ENCODE results near the gene GPRIN2. TPM values are rescaled to one million over a fixed set of nuclear protein-coding genes. Genes with fewer than 3 reads are reported as not detected.
"Not testable (repeated sequence)": the region's sequence is repeated elsewhere in the genome, so short reads cannot be mapped to it uniquely, and the experiment has no call there.

The GPRIN2 gene
- not detected in 2 replicates for total RNA-seq

DNA sequence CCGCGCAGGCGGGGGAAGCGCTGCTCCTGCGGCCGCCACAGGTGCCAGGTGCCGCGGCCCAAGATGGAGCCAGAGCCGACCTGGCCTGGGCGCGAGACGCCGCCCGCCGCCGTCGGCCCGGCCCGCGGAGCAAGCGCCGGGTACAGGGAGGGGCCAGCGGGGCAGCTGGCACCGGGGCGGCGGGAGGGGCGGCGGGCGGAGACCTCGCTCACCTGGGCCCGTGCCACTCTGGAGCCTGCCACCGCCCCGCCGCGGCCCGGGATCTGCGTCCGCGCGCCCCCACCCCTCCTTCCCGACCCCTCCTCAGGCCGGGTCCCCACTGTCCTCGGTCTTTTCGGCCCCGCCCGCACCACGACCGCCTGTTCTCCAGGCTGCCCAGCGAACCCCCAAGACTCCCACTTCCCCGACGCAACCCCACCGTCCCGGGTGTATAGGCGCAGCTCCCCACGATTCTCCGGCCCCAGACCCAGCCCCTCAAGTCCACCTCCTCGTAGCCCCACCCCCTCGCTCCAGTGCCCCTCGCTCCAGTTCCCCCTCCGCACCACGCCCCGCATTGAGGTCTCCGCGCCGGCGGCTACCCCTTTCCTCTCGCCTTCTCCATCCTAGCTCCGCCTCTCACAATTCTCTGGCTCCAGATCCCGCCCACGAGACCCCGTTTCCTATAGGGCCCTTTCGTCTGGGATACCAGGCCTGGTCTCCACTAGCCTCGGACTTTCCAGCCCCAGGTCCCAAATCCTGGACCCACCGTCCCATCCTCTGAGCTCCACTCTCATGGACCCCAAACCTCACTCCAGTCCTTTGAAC lies at the start of gene GPRIN2:
TSS of gene GPRIN2 (minus strand) at position 144 of the 804 bp plus-strand sequence. CDS start 5,922 bp downstream, outside the sequence.
- intact Hi-C loops (cut with micrococcal nuclease), result no loop called here

DNA sequence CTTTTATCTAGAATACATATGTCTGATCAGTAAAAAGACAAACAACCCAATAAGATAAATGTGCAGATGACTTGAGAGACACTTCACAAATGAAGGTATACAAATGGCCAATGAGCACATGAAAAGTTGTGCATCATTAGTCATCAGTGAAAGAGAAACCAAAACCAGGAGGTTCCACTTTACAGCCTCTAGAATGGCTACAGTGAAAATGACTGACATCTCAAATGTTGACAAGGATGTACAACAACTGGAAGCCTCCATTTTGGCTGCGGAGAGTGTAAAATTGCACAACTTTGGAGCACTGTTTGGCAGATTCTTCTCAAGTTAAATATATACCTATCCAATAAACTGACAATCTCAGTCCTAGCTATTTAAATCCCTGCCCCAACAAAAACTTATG lies 44.1 kb upstream of the GPRIN2 start:
- intact Hi-C loops (cut with micrococcal nuclease), result not testable (repeated sequence)

DNA sequence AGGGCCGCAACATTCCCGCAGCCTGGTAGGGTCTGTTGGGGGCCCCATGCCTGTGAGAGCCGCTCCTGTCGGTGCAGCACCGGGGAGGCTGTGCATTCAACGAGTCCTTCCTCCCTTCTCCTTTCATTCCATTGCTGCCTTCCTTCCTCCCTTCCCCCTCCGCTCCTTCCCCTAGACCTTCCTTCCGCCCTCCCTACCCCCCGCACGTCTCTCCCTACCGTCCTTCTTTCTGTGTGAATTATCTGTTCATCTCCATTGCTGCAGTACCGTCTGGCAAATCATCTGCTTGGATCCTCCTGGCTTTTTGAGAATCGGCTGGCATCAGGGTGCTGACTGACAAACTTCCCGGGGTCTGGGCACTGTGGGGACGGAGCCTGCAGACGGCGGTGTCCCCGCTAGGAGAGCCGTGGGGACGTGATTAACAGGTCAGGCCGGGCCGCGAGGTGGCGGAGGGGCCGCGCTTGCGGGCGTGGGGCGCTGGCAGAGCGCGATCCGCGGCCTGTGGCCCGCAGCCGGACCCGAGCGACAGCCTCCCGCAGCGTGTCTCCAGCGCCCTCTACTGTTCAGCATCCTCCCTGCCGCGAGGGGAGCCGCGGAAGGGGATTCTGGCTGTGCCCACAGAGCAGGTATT lies 41.3 kb upstream of the GPRIN2 start:
- intact Hi-C loops (cut with micrococcal nuclease), result not testable (repeated sequence)

DNA sequence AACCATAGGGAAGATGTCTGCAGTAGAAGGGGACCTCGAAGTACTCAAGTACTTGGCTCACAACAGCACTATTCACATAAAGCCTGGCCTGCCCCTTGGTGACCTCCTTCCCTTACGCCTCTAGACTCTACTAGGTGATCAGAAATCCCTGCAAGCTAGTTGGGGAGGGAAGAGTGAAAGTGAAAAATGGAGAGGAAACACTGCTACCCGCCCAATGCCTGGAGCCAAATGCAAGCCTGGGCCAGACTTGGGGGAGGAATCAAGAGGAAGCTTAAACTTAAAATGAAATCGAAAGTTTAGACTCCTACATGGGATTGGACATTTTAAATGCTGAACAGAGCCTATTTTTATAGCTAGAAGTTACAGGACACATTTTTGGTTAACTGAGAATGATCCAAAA lies 40.1 kb upstream of the GPRIN2 start:
- intact Hi-C loops (cut with micrococcal nuclease), result not testable (repeated sequence)

DNA sequence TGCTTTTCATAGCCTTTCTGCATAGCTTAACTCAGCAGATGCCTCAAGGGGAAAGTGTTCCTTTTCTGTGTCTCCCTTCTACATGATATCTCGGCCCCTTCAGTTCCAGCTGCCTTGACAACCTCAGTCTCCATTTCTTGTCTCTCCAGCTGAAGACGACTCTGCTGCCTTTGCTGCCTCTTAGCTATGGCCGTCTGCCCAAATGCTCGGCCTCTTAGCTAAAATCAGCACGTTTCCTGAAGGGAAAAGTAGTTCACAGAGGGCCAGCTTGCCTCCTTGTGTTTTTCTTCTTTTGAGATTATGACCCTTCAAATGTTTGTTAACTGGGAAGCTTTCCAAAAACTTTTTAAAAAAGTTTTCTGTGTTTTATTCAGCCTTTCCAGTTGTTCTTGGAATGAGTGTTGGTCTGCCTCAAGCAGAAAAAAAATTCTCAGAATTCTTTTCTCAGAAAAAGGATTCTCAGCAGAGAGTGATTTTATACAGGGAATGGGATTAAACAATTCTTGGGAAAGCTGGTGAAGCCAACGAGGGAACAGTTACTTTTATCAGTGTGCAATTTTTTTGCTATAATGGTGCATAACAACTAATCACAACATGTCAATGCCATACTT lies 38.1 kb upstream of the GPRIN2 start:
- intact Hi-C loops (cut with micrococcal nuclease), result not testable (repeated sequence)

DNA sequence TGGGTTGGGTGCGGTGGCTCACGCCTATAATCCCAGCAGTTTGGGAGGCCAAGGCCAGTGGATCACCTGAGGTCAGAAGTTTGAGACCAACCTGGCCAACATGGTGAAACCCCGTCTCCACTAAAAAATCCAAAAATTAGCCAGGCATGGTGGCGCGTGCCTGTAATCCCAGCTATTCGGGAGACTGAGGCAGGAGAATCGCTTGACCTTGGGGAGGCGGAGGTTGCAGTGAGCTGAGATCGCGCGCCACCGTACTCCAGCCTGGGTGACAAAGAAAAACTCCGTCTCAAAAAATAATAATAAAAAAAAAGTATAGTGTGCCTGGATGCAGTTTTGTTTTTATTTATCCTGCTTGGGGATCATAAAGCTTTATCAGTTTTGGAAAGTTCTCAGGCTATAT lies 36.8 kb upstream of the GPRIN2 start:
- intact Hi-C loops (cut with micrococcal nuclease), result not testable (repeated sequence)

DNA sequence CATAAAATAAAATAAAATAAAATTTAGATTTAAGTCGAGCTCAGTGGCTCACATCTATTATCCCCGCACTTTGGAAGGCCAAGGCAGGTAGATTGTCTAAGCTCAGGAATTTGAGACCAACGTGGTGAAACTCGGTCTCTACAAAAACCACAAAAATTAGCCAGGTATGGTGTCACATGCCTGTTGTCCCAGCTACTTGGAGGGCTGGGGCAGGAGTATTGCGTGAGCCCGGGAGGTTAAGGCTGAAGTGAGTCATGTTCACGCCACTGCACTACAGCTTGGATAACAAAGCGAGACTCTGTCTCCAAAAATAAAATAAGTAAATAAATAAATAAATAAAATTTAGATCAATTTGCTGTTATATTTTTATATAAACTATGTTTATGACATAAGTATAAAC lies 34.6 kb upstream of the GPRIN2 start:
- intact Hi-C loops (cut with micrococcal nuclease), result not testable (repeated sequence)

DNA sequence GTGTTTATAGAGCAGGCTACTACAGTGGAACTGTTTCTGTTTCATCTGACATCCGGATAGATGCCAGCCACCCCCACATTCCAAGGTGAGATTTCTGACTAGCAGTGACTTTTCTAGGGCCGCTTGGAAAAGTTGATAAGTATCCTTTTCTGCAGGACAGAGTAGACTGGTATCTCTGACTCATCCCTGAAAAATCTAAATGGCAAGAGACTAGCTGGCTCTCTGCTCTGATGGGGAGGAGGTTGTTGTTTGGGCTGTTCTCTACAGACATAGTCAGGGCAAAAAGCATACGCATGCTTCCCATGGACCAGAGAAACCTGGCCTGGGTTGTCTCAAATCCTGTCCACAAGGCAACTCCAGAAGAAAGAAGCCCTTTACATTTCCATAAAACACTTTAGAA lies 33.1 kb upstream of the GPRIN2 start:
- intact Hi-C loops (cut with micrococcal nuclease), result not testable (repeated sequence)

DNA sequence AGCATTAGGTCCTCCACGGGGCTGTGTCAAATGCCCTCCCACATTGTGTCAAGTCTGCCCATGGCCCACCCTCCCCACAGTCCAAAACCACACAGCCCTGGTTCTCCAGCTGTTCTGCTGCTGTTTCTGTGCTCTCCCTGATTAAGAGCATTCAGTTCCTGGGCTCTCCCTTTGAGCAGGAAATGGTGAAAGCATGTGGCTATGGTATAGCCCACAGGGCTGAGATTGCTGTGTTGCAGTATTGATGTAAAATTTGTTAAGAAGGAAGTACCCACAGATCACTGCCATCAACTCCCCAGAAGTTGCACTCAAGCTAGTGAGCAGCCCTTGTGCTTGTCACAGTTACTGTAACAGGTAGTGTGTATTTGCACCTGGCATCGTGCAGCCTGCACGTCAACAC lies 31.8 kb upstream of the GPRIN2 start:
- intact Hi-C loops (cut with micrococcal nuclease), result not testable (repeated sequence)

DNA sequence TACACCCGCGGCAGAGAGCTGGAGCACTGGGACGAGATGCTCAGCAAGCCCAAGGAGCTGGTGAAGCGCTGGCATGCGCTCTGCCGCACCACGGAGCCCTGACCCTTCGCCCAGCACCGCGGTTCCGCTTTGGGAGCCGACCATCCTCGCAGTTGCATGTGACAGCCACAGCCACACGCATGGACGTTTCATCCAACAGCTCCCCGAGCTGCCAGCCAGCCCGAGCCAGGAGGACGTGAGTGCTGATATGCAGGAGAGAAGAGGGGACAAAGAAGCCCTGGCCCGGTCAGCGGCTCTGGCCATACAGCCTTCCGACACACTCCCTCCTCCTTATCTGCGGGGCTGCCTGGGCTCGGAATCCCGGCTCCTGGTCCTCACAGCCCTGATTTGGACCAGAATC lies 31.1 kb upstream of the GPRIN2 start:
- intact Hi-C loops (cut with micrococcal nuclease), result not testable (repeated sequence)

DNA sequence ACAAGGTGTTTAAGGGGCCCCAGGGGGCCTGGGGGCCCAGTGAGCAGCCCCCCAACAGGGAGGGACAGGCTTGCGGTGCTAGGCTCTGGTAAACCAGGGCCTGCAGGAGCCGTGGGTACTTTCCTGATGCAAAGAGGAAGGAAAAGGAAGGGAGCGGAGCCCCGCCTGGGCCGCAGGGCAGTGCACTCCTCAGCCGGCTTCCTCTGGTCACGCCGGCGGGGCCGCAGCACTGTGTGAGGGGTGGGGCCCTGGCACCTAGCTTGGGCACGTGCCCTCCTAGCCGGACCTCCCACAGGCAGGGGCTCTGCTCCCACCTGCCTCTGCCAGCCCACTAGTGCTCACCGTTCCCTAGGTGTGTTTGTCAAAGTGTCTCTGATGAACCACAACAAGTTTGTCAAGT lies 28.8 kb upstream of the GPRIN2 start:
- intact Hi-C loops (cut with micrococcal nuclease), result not testable (repeated sequence)

DNA sequence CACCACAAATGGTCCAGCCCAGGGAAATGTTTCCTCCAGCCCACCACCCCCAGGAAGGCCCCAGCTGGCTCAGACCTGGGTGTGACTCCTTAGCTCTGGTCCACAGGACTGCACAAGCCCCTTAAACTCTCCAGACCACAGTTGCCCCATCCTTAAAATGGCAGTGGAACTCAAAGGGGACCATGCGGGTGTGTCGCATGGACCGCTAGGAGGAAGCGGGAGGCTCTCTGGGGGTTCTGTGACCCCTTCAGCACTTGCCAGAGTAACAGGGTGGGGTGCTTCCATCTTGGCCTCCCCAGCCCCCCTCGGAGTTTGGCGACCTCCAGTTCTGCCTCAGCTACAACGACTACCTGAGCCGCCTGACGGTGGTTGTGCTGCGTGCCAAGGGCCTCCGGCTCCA lies 27.7 kb upstream of the GPRIN2 start:
- intact Hi-C loops (cut with micrococcal nuclease), result not testable (repeated sequence)

DNA sequence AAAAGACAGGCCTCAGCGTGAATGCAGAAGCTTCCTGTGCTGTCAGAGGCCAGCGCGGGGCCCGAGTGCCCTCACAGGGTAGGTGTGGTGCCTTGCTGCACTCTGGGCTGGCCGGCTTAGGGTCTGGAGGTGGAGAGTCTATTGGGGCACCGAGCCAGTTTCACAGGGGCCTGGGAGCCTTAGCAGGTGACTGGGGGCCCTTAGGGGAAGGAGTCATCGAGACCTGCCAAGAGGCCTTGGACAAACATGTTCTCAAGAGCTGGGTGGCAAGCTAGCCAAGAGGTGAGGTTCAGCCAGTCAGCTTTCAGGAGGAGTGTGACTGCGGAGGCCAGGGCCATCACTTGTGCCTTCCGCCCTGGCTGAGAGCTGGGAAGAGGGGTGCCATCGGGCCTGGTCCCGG lies 26.1 kb upstream of the GPRIN2 start:
- intact Hi-C loops (cut with micrococcal nuclease), result not testable (repeated sequence)

DNA sequence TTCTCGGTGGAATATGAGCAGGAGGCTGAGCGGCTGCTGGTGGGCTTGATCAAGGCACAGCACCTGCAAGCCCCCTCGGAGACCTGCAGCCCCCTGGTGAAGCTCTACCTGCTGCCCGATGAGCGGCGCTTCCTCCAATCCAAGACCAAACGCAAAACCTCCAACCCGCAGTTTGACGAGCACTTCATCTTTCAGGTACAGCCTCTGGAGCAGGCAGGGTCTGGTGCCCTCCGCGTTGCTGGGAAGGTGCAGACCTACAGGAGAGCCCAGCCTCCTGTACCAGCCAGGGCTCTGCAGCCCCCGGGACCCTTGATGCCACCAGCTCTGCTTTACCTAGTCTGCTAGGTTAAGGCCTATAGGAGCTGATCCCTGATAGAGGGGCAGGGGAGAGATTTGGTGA lies 25.5 kb upstream of the GPRIN2 start:
- intact Hi-C loops (cut with micrococcal nuclease), result not testable (repeated sequence)

DNA sequence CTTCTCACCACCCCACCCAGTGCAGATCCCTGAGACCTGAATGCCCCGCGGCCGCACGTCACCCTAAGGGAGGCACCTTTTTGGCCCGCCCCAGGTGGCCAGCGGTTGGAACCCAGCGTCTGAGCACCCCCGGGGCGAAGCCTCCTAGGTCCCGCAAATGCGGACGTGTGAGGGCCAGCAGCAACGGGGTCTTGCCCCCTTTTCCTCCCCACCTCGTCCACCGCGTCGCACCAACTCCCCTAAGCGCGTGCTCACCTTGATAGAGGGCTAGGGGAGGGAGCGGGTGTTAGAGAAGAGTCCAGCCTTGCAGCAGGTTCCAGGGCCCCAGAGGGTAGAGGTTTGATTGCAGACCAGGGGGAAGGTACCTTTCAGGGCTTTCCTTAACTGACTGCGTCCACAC lies 22.9 kb upstream of the GPRIN2 start:
- intact Hi-C loops (cut with micrococcal nuclease), result not testable (repeated sequence)

DNA sequence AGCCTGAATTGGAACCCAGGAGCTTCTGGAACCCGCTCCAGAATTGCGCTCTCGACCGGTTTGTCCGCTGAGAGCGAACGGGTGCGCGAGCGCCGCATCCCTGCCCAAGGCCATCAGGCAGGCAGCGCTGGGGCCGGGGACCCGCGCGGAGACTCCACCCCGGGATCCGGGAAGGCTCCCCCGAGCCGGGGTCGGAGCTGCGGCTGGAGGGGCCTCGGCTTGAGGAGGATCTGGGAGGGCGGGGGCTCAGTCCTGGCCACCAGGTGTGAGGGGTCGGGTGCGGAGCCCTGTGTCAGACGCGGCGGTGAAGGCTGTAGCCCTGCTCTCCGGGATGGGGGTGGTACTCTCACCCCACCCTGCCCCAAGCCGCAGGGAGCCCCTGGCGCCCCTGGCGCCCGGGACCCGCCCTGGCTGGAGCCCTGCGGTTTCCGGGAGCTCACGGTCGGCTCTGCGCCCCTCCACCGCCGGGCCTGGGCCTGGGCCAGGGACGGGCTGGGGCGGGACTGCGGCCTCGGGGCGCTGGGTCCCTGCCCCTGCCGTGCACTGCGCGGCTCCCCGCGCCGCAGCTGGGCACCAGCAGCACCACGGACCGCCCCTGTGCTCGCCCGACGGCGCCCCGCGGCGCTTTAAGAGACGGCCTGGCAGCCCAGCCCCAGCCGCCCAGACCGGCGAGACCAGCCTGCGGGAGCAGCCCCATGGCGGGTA lies 22.2 kb upstream of the GPRIN2 start, which contains the start of gene SYT15:
TSS of gene SYT15 (plus strand) at position 655 of the 705 bp plus-strand sequence. CDS start at position 696, 41 bp downstream.
- intact Hi-C loops (cut with micrococcal nuclease), result not testable (repeated sequence)

DNA sequence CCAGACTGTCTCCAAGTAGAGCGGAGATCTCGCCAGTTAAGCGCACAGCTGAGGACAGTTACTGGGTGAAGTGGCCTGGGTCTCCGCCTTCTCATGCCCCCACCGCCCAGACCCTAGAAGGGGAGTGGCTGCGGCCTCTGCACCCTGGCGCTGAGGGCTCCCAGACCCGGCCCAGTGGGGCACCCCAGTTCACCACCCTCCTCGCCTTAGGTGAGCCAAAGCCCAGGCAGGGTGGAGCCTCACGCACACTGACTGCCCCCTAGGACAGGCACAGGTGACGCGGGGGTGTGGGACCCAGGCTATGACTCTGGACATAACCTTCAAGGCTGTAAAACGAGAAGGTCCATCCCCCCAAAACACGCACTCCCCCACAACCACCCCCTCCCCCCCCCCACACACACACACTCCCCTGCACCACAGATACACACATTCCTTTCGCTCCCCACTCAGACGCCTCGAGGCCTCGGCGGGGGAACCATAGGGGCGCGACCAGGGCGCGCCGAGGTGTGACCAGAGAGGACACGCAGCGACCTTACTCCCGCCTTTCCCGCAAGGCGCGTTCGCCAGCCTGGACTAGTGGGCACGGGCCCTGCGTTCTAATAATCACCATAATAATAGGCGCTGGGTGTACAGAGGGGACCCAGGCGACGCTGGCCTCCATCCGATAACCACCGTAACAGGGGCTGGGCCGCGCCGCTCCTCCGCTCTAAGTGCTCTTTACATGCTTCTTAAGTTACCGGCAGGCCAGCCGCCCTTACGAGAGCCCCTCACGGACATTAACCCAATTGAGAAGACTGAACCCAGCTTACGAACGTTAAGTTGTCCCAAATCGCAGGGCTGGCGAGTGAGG lies 21.4 kb upstream of the GPRIN2 start:
- intact Hi-C loops (cut with micrococcal nuclease), result not testable (repeated sequence)

DNA sequence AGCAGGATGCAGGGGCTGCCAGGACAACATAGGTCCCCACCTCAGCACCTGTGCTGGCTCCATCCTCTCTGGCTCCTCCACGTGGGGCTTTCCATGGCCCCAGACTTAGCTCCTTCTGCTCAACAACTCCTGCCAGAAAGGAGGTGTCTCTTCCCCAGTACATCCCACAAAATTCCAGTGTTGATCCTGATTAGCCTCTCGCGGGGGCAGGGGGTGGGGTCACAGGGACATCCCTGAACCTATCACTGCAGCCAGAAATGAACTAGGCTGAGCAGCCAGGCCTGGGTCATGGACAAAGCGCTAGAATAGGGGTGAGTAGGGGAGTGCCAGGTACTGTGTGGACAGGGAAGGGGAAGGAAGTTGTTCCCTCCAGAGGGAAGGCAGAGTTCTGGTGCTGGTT lies 17.4 kb upstream of the GPRIN2 start:
- intact Hi-C loops (cut with micrococcal nuclease), result not testable (repeated sequence)

DNA sequence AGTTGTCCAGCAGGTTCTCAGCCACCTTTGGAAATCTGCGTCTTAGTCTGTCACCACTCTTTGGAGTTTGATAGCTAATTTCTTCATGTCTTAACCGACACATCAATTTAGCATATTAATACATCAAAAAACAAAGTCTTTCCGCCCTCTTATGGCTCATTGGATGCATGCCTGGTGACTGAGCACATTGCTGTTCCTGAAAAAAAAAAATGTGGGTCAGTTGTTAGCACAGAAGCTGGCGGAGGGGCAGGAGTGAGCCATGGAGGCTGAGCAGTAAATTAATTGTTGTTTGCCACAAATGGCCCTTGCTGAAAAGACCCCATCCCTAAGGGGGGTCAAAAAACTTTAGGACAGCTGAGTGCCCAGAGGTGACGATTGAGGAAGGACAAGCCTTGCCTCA lies 16.9 kb upstream of the GPRIN2 start:
- intact Hi-C loops (cut with micrococcal nuclease), result not testable (repeated sequence)

DNA sequence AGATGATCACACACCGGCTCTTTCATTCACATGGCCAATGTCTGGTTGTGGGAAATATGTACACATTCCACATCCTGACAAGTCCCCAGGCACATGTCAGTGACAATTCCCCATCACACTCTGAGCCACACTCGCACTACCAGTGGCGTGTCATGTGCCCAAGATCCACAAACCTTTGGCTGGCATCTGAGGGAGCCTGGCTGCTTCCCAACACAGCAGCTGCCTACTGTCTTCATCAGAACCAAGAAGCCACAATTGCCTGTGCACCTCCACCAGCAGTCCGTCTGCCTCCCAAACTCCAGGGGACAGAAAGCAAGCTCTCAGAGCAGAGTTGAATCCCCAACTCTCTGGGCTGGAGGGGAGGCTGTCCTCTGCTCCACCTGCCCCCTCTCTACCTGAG lies 16.3 kb upstream of the GPRIN2 start:
- intact Hi-C loops (cut with micrococcal nuclease), result not testable (repeated sequence)

DNA sequence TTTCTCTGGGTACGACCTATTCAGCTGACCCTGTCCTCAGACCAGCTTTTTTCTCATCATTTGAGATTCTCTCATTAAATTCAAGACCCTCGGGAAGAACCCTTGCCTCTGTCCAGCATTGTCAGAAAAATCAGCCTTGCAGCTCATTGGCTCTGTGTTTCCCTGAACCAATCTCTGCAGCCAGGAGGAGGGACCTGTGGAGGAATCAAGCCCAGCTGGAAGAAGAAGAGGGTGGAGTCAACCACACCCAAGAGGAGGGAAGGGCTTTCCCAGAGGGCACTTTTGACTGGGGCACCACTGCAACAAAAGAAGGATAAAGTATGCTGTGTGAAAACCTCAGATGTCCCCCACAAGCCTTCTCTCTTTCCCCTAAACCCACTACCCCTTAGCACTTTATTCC lies 14.2 kb upstream of the GPRIN2 start:
- intact Hi-C loops (cut with micrococcal nuclease), result not testable (repeated sequence)

All from T-helper 2 cell treated with Interferon-gamma antibody and Interleukin-4, amounts not matched to agents 100 ng/mL and 5 ng/mL, for 36 hours (primary cell).